Measurements from ENCODE around the gene F10. TPM values are rescaled to one million over a fixed set of nuclear protein-coding genes. Genes with fewer than 3 reads are reported as not detected.
"Not testable (repeated sequence)": the region's sequence is repeated elsewhere in the genome, so short reads cannot be mapped to it uniquely, and the experiment has no call there.

F10 gene
- total RNA-seq, 1 donor from 2014 or later = 20.6 TPM

DNA sequence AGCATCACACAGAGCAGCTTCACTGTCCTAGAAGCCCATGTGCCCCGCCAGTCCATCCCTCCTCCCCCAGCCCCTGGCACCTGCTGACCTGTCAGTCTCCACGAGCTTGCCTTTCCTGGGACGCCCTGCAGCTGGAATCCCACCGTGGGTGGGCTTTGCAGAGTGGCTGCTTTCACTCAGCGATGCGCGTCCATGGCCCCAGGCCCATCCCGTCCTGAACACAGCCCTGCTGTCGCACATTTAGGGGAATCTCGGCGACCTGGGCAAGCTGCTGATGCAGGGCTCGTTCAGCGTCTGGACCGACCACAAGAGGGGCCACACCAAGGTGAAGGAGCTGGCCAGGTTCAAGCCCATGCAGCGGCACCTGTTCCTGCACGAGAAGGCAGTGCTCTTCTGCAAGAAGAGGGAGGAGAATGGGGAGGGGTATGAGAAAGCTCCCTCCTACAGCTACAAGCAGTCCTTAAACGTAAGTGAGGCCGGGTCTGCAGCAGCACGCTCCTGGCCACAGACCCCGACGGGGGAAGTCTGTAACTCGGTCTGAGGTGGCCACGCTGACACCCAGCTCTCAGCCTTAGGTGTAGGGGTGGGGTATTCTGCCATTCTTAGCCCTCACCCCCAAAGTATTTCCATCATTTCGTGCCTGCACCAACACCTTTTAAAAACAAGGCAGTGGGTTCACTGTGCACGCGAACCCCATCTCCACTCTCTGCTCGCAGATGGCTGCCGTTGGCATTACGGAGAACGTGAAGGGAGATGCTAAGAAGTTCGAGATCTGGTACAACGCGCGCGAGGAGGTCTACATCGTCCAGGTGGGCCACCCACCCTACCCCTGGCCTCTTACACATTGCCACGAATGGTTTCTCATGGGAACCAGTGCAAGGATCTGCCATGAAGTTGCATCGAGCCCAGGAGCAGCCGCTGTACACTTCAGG lies 35.3 kb upstream of the F10 start:
- no peak for DNase-seq

DNA sequence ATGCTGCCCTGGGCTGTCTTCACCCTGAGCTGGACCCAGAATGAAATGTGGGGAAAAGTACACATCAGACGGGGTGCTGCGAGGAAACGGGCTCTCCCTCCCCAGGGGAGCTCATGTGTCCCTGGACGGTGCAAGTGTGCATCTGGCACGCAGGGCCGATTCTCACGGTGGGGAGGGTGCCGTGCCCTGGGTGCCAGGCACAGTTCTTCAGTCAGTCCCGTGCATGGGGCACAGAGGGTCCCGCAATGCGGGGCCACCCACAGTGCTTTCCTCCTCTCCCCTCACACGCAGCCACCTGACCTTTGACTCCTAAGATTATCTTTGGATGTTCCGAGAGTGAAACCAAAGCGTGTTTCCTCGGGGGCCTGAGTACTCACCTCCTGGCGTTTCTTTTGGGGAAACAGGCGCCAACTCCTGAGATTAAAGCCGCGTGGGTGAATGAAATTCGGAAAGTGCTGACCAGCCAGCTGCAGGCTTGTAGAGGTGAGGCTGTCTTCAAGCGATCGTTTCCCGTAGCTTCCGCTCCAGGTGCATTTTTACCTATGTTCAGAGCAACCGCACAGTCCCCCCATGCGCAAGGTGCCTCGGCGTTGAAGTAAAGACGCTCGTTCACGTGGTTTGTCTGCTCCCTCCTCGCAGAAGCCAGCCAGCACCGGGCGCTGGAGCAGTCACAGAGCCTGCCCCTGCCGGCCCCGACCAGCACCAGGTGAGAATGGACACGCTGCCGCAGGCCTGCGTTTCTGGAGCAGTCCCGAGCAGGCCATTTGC lies 34.5 kb upstream of the F10 start:
- no peak for DNase-seq

DNA sequence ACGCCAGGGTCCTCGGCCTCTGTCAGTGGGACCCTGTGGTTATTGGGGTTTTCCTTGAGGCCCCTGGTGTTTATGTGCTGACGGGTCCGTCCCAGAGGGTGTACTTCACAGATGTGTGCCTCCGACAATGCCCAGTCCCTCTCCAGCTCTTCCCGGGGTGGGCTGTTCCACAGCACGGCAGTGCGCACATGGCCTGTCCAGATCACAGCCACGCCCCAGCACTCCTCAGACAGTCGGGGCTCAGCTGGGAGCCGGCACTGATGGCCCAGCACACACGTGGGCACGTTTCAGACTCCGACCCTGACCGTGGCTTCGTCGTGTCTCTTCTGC lies 33.9 kb upstream of the F10 start:
- DNase-seq = no peak

DNA sequence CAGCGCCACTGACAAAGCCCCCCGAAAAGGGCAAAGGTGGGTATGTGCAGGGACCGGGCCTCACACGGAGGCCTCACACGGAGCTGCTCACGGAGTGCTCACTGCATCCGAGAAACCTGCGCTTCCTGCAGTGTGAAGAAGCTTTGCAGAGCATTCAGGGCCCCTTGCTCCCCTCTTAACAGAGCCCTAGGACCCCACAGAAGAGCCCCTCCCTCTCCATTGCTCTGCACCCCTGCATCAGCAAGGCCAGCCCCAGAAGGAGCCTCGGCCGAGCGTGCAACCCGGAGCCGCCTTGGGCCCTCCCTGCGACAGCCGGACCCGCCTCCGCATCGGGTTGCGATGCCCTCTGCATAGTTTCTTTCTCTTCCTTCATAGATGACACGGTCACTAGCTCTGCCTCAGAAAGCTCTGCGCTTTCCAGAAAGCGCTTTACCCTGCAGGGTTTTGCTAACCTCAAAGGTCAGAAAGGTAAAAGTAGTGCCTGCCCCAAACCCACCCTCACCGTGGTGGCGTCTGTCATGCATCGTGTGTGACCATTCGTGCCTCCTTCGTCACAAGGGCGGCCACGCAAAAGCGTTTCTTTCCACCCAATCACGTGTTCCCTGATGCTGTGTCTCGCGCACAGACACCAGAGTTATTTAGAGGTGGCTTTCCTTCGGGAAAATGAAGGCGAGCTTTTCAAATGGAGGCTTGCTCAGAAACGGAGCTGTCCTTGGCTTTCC lies 32.7 kb upstream of the F10 start:
- DNase-seq = no peak

DNA sequence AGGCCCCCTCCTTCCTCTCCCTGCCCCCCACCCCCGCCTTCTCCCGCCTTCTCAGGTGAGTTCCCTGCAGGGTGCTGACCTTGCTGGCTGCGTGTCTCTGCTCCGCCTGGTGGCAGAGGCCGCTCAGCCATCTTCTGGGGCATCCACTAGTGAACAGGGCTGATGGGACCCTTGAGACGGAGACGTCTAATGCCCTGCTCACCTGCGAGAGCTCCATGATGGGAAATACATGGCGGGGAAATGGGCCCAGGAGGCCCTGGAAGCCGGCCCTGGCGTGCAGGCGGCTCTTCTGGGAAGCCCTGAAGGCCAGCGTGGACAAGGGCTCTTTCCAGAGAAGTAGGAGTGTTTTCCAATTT lies 32.2 kb upstream of the F10 start:
- no peak for DNase-seq

DNA sequence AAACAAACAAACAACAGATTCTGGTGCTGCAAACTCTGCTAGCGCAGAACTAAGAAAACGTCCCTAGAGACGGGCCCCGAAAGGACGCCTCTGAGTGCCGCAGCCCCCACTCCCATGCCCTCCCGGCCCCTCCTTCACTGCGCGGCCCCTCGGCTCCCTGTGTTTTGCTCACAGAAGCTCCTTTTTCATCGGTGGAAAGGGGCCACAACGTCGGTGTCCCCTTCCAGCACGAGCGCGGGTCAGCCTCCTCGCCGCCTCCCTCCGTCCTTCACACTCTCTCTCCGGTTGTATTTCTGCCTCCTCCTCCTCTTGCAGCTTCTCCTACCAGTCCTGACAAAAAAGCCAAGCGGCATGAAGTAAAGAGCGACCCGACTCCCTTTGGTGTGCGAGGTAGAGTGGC lies 31.8 kb upstream of the F10 start:
- no peak for DNase-seq

DNA sequence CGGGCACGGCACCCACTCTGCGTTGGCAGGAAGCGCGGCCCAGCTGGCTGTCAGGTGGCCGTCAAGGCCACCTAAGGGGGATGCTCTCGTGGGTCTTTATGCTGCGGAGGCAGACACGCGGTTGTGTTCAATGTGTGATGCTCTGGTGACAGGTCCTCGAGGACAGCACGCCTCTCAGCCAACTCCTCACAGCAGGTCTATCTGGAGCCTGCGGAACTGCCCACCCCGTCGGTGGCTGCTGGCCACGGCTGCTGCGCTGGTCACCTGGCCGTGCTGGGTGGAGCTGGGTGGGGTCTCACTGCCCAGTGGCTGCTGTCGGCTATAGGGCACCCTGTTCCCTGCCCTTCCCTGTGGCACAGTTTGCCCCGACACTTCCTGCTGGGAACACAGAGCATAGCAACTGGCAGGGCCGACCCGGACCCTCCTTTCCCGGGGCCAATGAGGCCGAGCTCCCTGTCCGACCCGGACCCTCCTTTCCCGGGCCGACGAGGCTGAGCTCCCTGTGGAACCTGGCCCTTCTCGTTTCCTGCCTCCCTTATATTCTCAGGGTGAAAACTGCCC lies 31.3 kb upstream of the F10 start:
- DNase-seq = no peak

DNA sequence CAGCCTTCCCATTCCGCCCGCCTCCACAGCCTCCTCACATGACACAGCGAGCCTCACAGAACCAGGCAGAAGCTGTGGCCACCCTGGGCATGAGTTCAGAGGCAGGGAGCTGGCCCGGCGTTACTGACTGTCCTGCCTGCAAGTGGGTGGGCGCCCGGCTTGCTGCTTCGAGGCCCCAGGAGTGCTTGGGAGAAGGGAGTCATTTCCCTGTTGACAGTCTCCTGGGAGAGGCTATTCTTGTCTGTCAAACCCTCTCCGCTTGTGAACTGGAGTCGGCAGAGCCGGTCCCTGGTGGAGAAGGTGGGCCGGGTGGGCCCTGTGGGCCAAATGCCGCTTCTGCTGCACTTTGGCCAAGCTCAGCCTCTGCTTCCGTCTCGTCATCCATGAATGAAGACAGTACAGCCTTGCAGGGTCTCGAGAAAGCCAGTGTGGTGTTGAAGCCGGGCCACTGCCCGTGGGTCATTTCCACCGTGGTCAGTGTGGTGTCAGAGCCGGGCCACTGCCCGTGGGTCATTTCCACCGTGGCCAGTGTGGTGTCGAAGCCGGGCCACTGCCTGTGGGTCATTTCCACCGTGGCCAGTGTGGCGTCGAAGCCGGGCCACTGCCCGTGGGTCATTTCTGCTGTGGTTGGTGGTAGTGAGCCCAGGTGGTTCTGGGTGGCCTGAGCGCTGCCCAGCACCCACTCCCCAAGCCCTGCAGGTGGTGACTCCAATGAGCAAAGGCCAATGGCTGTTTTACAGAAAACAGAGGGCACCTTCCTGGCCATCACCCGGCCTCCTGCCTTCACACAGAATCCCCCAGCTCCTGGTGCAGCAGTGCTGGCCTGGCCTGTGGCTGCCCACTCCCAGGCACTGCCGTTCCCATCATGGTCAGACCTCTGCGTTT lies 30.5 kb upstream of the F10 start:
- DNase-seq = no peak

DNA sequence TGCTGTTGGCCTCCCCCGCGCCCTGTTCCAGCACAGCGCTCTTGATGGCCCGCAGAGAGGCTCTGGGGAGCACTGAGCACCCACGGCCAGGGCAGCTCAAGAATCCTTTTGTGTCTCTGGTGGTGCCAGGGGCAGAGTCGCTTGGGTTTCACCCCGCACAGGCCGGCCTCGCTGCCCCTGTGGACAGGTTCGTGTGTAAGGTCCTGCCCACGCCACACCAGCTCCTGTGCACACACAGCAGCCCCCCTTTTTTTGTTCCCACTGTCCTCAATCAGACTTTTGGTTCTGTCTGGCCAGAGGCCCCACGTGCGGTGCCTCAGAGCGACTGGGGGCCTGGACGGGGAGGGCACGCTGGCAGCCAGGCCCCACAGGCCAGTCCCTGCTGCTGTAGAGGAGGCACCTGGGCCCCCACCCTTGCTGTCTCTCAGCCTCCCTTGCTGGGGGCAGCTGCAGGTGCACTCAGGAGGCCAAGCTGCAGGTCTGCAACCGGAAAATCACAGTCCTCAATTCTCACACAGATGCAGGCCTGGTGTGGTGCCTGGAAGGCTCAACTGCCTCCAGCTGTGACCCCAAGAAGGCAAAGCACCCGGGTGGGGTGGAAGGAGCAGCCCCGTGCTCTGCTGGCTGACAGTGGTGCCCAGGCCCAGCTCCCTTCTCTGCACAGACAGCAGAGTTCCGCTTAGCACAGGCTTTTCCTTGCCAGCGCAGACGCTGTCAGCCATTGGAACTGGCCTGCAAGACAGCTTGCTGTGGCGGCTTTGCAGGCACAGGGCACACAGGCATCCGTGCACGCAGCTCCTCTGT lies 29.6 kb upstream of the F10 start:
- DNase-seq = no peak

DNA sequence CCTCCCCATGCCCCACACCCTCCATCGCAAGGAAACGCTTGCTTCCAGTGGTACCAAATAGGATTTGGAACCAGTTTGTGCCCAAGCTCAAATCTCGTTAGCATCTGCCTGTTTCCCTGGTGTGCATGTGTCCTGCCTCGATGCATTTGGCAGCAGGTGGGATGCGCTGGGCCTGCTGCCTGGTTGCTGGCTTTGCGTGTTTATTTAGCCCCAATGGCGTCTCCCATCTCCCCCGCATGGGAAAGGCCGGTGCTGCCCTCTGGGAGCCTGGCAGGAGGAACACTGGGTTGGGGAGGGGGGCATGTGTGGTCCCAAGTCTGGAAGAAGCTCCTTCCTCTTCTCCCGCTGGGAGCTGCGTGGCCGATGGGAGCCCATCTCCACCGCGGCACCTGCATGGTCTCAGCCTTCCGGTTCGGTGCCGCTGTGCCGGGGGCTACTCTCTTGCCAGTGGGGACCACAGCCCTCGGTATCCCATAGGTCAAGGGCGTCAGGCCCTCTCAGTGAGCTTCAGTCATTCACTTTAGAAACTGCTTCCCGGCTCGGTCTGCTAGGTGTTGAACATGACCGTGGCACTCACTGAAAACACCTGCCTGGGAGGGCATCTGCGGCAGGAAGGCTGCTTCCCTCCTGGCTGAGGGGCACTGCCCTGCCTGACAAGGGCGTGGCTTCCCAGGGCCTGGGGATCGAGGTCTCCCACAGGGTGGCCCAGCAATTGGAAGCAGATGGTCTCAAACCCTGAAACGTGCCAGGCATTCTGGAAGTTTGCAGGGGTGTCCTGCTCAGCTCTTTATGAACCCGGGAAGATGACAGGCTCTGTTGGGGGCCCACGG lies 28.8 kb upstream of the F10 start:
- DNase-seq = no peak

DNA sequence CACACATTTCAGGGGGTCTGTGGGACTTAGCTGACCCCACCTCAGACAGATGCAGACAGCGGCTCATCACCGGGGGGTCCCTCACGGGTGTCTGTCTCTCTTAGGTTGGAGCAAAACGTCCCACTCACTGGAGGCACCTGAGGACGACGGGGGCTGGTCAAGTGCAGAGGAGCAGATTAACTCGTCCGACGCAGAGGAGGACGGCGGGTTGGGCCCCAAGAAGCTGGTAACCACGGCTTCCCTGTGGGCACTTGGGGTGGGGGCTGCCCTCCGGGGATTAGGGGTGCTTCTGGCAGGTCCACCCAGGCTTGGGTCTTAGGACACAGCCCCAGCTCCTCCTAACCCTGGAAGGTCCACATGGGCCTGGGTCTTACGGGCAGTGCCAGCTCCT lies 28.2 kb upstream of the F10 start:
- no peak for DNase-seq

DNA sequence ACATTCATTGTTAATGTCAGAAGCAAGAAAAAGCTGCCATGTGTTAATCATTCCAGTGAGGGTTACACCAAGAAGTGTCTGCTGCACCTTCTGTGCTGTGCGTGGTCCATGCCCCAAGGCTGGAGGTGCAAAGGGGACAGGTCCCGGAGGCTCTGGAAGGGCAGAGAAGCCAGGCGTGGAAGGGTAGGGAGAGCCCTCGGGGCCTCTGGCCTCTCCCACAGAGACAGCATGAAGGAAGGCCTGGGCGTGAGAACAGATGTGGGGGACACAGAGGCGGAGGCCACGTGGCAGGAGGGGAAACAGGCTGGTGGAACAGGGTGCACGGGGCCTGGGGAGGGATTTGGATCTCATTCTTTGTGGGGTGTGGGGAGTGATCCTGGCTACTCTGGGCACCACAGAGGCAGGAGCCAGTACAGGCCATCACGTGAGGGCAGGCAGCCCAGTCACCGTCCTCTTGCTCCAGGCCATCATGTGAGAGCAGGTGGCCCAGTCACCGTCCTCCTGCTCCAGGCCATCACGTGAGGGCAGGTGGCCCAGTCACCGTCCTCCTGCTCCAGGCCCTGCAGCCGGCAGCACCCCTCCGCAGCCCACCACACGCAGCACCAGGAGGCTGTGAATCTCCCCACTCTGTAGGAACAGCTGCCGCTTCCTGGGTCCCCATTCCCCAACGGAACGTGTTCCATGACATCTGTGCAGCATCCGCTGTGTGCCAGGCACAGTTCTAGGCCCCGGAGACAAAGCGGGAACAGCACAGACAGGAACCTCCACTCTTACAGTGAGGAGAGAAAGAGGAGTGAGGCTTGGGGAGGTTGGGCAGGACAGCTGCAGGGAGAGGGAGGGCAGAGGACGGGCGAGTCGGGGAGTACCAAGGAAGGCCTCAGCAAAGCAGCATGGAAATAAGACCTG lies 27.2 kb upstream of the F10 start:
- DNase-seq = no peak

DNA sequence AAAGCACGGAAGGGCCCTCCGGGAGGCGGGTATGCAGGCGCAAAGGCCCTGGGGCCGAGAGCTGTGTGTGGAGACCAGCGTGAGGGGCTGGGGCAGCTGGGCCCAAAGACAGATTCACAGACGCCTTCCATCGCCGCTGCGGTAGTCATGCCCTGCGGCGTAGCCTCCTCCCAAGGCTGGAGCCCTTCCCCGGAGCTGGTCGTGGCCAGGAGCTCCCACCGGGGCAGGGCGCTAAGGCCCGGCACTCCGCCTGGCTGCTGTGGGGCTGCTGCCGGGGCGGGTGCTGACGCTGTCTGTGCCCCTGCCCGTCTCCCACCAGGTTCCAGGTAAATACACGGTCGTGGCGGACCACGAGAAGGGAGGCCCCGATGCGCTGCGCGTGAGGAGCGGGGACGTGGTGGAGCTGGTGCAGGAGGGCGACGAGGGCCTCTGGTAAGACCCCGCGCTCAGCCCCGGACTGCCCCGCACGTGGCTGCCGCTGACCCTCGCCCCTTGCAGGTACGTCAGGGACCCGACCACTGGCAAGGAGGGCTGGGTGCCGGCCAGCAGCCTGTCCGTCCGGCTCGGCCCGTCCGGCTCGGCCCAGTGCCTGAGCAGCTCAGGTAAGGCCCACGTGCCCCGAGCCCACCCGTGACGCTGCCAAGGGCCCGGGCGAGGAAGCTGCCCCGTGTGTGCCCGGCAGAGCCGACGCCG lies 26.4 kb upstream of the F10 start:
- DNase-seq = no peak

DNA sequence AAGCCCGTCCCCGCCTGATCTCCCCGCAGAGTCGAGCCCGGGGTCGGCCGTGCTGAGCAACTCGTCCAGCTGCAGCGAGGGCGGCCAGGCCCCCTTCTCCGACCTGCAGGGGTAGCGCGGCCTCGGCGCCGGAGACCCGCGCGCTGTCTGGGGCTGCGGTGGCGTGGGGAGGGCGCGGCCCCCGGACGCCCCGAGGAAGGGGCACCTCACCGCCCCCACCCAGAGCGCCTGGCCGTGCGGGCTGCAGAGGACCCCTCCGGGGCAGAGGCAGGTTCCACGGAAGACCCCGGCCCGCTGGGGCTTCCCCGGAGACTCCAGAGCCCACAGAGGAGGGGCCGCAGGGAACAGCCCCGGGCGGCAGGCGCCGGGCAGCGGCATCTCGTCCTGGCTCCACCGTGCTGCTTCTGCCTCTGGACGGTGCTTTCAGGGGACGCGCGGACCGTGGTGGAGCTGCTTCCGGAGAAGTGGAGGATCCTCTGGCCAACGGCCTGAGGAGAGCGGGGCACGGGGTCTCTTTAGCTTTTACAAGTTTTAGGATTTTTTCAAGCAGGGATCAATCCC lies 25.8 kb upstream of the F10 start:
- no peak for DNase-seq

DNA sequence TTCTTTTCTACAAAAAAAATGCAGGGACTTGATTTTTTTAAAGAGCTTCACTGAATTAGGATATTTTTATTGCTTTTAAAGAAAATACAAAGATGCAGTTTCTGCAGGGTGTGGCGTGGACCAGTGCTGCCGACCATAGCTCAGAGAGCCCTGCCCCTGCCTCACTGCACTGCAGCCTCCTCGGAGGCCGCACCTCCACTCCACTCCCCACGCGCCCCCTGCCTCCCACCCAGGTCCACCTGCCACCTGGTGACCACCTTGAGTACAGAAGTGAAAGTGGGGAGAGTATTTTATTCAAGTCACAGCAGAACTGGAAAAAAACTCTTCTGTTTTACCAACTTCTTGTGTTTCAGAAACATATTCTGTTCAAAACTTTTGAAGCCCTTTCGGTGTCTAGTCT lies 24.9 kb upstream of the F10 start:
- no peak for DNase-seq

DNA sequence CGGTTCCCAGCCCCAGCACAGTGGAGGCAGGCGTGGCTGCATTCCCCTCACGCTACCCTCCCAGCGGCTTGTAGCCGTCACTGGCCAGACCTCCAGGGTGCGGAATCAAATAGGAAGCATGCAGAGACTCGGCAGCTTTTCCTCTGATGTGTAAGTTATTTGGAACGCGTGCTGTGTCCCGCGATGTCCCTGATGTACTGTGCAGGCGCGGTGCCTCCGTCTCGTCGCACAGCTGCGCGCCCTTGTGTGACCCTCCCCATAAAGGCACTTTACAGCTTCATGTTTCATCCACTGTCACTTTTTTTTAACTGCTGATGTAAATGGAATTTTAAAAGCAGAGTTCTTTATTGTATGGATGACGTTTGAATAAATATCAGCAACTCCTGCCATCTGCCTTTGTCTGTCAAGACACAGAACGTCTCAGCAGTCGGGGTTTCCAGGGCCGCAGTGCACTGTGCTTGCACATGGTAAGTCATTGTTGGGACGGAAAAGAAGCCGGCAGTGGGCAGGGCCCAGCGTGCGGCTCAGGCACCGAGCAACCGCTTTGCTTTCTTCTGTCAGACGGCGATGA lies 24.4 kb upstream of the F10 start:
- peak; percentile 84 for DNase-seq

DNA sequence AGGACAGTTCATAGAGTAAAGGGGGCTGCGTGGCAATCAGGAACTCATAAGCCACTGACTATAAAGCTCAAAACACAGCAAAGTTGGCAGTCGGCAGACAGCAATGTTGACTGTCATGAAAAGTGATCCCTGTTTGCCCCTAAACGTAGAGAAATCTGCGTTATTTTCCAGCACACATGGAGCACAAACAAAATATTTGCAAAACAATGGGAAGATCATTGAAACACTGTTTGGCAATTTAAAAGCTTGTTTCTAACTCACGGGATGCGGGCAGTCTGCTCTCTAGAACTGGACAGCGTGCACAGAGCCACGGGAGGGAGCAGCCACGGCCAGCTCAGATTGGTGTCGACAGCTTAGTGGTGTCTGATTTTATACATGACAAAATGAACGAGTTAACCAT lies 23.5 kb upstream of the F10 start:
- DNase-seq = no peak

DNA sequence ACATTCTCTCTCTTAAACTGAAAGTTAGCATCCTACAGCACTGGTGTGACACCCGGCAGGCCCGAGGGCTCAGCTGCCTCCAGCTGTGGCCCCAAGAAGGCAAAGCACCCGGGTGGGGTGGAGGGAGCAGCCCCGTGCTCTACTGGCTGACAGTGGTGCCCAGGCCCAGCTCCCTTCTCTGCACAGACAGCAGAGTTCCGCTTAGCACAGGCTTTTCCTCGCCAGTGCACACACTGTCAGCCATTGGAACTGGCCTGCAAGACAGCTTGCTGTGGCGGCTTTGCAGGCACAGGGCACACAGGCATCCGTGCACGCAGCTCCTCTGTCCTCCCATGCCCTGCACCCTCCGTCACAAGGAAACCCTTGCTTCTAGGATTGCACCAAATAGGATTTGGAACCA lies 20.3 kb upstream of the F10 start:
- not testable (repeated sequence) for DNase-seq
